H1 (cell line): ENCODE results near the gene LUC7L3. TPM values are rescaled to one million over a fixed set of nuclear protein-coding genes. Genes with fewer than 3 reads are reported as not detected.

ENCODE experiments used
- polyA plus RNA-seq, 7 experiments: library from polyadenylated mRNA; depleted of rRNA in 3 of 7; stranded (reverse) in 5 of 7; unstranded in 2 of 7; fragments of >200 nt in 5 of 7; fragments of 200-250 nt in 2 of 7; gene quantifications; 1 replicate in 5 of 7; 2 replicates in 1 of 7; 4 replicates in 1 of 7; pipeline versions ENCODE4 v1.2.1 to v1.2.3, GENCODE V29; 2011 to 2013; ENCODE audit warnings: missing spikeins in 2 of 7, mixed read lengths in 2 of 7
- total RNA-seq: library from RNA; stranded (reverse); fragmentation: NEBNext Ultra II Directional; extraction: Animal tissue kit (Norgen Biotek cat#: 25700); gene quantifications from 2 replicates; pipeline ENCODE4 v1.2.1, GENCODE V29; 2021
- TF ChIP-seq, protein P1 (sequence below): IDR thresholded peaks from 2 replicates; pipeline ENCODE4 v1.6.1; 2011; ENCODE audit warnings: low read length, improper control_type of control experiment

The LUC7L3 gene
- total and polyA plus RNA-seq, 2 of the 8 experiments (the other 6 are each of a cell fraction or from before 2014, with no cell fraction given), result 102 to 126 TPM

DNA sequence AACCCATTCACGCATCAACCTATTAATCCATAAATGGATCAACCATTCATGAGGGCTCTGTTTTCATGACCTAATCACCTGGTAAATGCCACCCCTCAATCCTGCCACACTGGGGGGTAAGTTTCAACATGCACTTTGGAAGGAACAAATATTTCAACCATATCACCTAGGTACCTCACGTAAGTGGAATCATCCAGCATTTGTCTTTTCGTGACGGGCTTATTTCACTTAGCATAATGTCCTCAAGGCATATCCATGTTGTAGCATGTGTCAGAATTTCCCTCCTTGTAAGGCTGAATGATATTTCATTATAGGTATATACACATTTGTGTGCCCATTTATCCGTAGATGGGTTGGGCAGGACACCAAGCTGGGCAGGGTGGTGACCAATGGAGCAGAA is 47.3 kb upstream of the LUC7L3 start (continued):
- TF ChIP-seq, protein P1, sequence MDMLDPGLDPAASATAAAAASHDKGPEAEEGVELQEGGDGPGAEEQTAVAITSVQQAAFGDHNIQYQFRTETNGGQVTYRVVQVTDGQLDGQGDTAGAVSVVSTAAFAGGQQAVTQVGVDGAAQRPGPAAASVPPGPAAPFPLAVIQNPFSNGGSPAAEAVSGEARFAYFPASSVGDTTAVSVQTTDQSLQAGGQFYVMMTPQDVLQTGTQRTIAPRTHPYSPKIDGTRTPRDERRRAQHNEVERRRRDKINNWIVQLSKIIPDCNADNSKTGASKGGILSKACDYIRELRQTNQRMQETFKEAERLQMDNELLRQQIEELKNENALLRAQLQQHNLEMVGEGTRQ, result no peak
